Breast epithelium (tissue), 4 donors: Measurements from ENCODE around the gene TMOD2. TPM values are rescaled to one million over a fixed set of nuclear protein-coding genes. Genes with fewer than 3 reads are reported as not detected.

Experiments
- DNase-seq, 2 donors: peaks; one replicate each; pipeline ENCODE4 v3.0.0-alpha.2; 2019; ENCODE audit warnings: low spot score in 2 of 2
- H3K27ac ChIP-seq, 2 donors: fragments of 200-600 bp; sonication (generic) in 1 of 2; one replicate each; pipeline ENCODE4 v1.5.1; 2016 to 2019; ENCODE audit warnings: mild to moderate bottlenecking in 1 of 2
- H3K27me3 ChIP-seq, 2 donors: fragments of 200-600 bp; sonication (generic) in 1 of 2; one replicate each; pipeline versions ENCODE4 v1.5.1 to v1.6.0; 2017 to 2019; ENCODE audit warnings: control low read depth in 1 of 2, mild to moderate bottlenecking in 1 of 2
- H3K36me3 ChIP-seq: fragments of 200-600 bp; one replicate; pipeline ENCODE4 v1.5.1; 2019
- H3K4me1 ChIP-seq, 2 donors: fragments of 200-600 bp; sonication (generic); one replicate each; pipeline ENCODE4 v1.5.1; 2016 to 2019; ENCODE audit warnings: control low read depth in 1 of 2
- H3K4me3 ChIP-seq, 3 donors: fragments of 200-600 bp; sonication (generic); 1 replicate in 2 of 3; 2 replicates in 1 of 3; pipeline ENCODE4 v1.5.1; 2016 to 2019; ENCODE audit warnings: mild to moderate bottlenecking in 3 of 3, moderate library complexity in 2 of 3
- H3K9me3 ChIP-seq, 2 donors: fragments of 200-600 bp; sonication (generic) in 1 of 2; one replicate each; pipeline ENCODE4 v1.5.1; 2016 to 2019; ENCODE audit warnings: control low read depth in 1 of 2
- POLR2A ChIP-seq: fragments of 450-650 bp; IDR thresholded peaks from one replicate; pipeline ENCODE4 v1.6.1; 2016; ENCODE audit warnings: antibody characterized with exemption, mild to moderate bottlenecking, moderate library complexity
- POLR2AphosphoS5 ChIP-seq, 3 donors: sonication (generic); formaldehyde crosslinking; IDR thresholded peaks; one replicate each; pipeline ENCODE4 v1.6.1; 2017; ENCODE audit warnings: antibody characterized with exemption in 3 of 3
- intact Hi-C: fragments of 100-400 bp; cut with DNase I; formaldehyde crosslinking; loops from one replicate; pipeline ENCODE4 v1.15.1; 2023; ENCODE audit warnings: low total_unique reads
- total RNA-seq, 3 donors: library from RNA; depleted of rRNA; stranded (reverse); fragments of >200 nt; gene quantifications; one replicate each; pipeline ENCODE4 v1.1.0, GENCODE V29; 2016
- TF ChIP-seq, protein P1 (sequence below), 3 donors: fragments of 450-650 bp; IDR thresholded peaks; one replicate each; pipeline ENCODE4 v1.5.1; 2016 to 2017; ENCODE audit warnings: antibody characterized with exemption in 3 of 3, mild to moderate bottlenecking in 3 of 3, moderate library complexity in 3 of 3

The TMOD2 gene
- total RNA-seq, 3 donors from 2014 or later, result 8.6 to 16.8 (median 11.5) TPM

DNA sequence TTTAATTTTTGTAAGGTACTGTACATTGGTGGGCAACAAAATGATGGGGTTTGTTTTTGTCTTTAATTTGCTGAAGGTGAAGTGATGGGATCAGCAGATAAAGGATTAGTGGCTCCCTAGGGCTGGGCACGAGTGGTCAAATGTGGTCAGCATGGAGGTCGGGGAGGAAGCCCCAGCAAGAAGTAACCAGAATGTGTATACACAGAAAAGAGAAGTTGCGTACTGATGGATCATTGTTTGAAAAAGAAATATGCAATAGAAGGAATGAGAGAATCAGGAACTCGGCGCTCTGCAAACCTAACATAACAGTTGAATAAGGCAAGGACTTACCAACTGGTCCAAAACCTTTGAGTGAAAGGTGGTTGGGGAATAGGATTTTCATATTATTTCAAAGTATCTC is 1.5 kb downstream of the TMOD2 start:
- TF ChIP-seq, protein P1, sequence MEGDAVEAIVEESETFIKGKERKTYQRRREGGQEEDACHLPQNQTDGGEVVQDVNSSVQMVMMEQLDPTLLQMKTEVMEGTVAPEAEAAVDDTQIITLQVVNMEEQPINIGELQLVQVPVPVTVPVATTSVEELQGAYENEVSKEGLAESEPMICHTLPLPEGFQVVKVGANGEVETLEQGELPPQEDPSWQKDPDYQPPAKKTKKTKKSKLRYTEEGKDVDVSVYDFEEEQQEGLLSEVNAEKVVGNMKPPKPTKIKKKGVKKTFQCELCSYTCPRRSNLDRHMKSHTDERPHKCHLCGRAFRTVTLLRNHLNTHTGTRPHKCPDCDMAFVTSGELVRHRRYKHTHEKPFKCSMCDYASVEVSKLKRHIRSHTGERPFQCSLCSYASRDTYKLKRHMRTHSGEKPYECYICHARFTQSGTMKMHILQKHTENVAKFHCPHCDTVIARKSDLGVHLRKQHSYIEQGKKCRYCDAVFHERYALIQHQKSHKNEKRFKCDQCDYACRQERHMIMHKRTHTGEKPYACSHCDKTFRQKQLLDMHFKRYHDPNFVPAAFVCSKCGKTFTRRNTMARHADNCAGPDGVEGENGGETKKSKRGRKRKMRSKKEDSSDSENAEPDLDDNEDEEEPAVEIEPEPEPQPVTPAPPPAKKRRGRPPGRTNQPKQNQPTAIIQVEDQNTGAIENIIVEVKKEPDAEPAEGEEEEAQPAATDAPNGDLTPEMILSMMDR (IDR thresholded peaks at IDR 0.05), result no peak
- TF ChIP-seq POLR2AphosphoS5 (IDR thresholded peaks at IDR 0.05), result no peak
- no peak for TF ChIP-seq POLR2A
- intact Hi-C loops, result no loop called here
- Histone ChIP-seq H3K4me1 (peaks cover 0 to 4% of the 10 kb centered on the region in 2 donors), H3K27me3 (no peaks in the 10 kb centered on the region), H3K4me3 (no peak overlapping the region), H3K36me3 (no peaks in the 10 kb centered on the region), H3K9me3 (no peaks in the 10 kb centered on the region), H3K27ac (no peak overlapping the region)
- DNase-seq, result no peak

GRCh38 chr15:51754267-51754666 is 2.9 kb downstream of the TMOD2 start:
- Histone ChIP-seq H3K4me1 (peaks cover 0 to 4% of the 10 kb centered on the region in 2 donors), H3K4me3 (no peak overlapping the region), H3K36me3 (no peaks in the 10 kb centered on the region), H3K9me3 (no peaks in the 10 kb centered on the region), H3K27me3 (no peaks in the 10 kb centered on the region), H3K27ac (no peak overlapping the region)
- no peak for DNase-seq
- TF ChIP-seq, protein P1 (IDR thresholded peaks at IDR 0.05), result no peak
- TF ChIP-seq POLR2AphosphoS5 (IDR thresholded peaks at IDR 0.05) (no peak), POLR2A (no peak)
- intact Hi-C loops, result no loop called here

- intact Hi-C loops, result no loop called here
Measured at GRCh38 chr15:51755790-51756189, 4.4 kb downstream of the TMOD2 start.

GRCh38 chr15:51756482-51756881 is 5.1 kb downstream of the TMOD2 start:
- Histone ChIP-seq H3K27ac (no peak overlapping the region), H3K27me3 (no peaks in the 10 kb centered on the region), H3K9me3 (no peaks in the 10 kb centered on the region), H3K4me1 (no peaks in the 10 kb centered on the region), H3K36me3 (no peaks in the 10 kb centered on the region), H3K4me3 (no peak overlapping the region)
- TF ChIP-seq POLR2AphosphoS5 (IDR thresholded peaks at IDR 0.05) (no peak), POLR2A (no peak)
- TF ChIP-seq, protein P1 (IDR thresholded peaks at IDR 0.05), result no peak
- intact Hi-C loops, result no loop called here
- DNase-seq, result no peak

More at GRCh38 chr15:51755790-51756189, 4.4 kb downstream of the TMOD2 start:
- H3K27ac ChIP-seq, result no peak overlapping the region
- no peak for TF ChIP-seq POLR2AphosphoS5 (IDR thresholded peaks at IDR 0.05)
- TF ChIP-seq POLR2A, result no peak
- TF ChIP-seq, protein P1 (IDR thresholded peaks at IDR 0.05), result no peak
- H3K27me3 ChIP-seq, result no peaks in the 10 kb centered on the region
- H3K4me1 ChIP-seq, result peaks cover 0 to 4% of the 10 kb centered on the region in 2 donors
- H3K9me3 ChIP-seq, result no peaks in the 10 kb centered on the region
- DNase-seq, result no peak
- H3K4me3 ChIP-seq, result no peak overlapping the region
- no peaks in the 10 kb centered on the region for H3K36me3 ChIP-seq

- DNase-seq, result no peak
- no peaks in the 10 kb centered on the region for H3K27me3 ChIP-seq
- H3K4me1 ChIP-seq, result no peaks in the 10 kb centered on the region
- H3K9me3 ChIP-seq, result no peaks in the 10 kb centered on the region
- intact Hi-C loops, result no loop called here
- H3K27ac ChIP-seq, result no peak overlapping the region
- TF ChIP-seq, protein P1 (IDR thresholded peaks at IDR 0.05), result no peak
- no peak for TF ChIP-seq POLR2A
- no peak for TF ChIP-seq POLR2AphosphoS5 (IDR thresholded peaks at IDR 0.05)
- no peaks in the 10 kb centered on the region for H3K36me3 ChIP-seq
- H3K4me3 ChIP-seq, result no peak overlapping the region
Measured at GRCh38 chr15:51757450-51757849, 6.1 kb downstream of the TMOD2 start.
